Uterus (tissue), 2 donors: ENCODE measurements around the gene NSDHL.

ENCODE experiments used
- CTCF ChIP-seq, 4 experiments: fragments of 200-600 bp in 2 of 4; fragments of 450-650 bp in 2 of 4; sonication (generic) in 2 of 4; IDR thresholded peaks; one replicate each; pipeline ENCODE4 v1.5.1; 2016 to 2019; ENCODE audit warnings: antibody characterized with exemption in 4 of 4, mild to moderate bottlenecking in 2 of 4, moderate library complexity in 1 of 4
- POLR2A ChIP-seq, 2 donors: fragments of 450-650 bp; IDR thresholded peaks; one replicate each; pipeline ENCODE4 v1.6.1; 2016; ENCODE audit warnings: antibody characterized with exemption in 2 of 2, mild to moderate bottlenecking in 1 of 2, moderate library complexity in 1 of 2

GRCh38 chrX:152823657-152824056, 7.2 kb upstream of the NSDHL start:
- TF ChIP-seq CTCF (IDR thresholded peaks at IDR 0.05) (no peak), POLR2A (IDR thresholded peaks at IDR 0.05) (no peak)
